RWPE2 (cell line): Measurements from ENCODE around the gene VPS35.

ENCODE experiments used
- ATAC-seq: fragments of 200-7000 bp; cut with Tn5 transposase; 3 replicates; pipeline ENCODE4 v1.9.1; 2021; ENCODE audit warnings: low read depth
- DNase-seq: peaks from one replicate; pipeline ENCODE4 v3.0.0-alpha.2; 2020; ENCODE audit warnings: low spot score
- H3K27ac ChIP-seq: fragments of 450-650 bp; 2 replicates; pipeline ENCODE4 v1.5.1; 2017; ENCODE audit warnings: mild to moderate bottlenecking; ENCODE audit not compliant: poor library complexity, severe bottlenecking
- H3K27me3 ChIP-seq: fragments of 250-450 bp; sonication (Bioruptor Pico); 2 replicates; pipeline ENCODE4 v1.5.1; 2021; ENCODE audit warnings: mild to moderate bottlenecking, moderate library complexity; ENCODE audit not compliant: insufficient read depth, poor library complexity, severe bottlenecking
- H3K36me3 ChIP-seq: fragments of 250-450 bp; sonication (Bioruptor Pico); 2 replicates; pipeline ENCODE4 v1.5.1; 2020; ENCODE audit warnings: low read depth, mild to moderate bottlenecking, moderate library complexity
- H3K4me1 ChIP-seq: fragments of 250-450 bp; sonication (Bioruptor Pico); 2 replicates; pipeline ENCODE4 v1.5.1; 2021; ENCODE audit warnings: mild to moderate bottlenecking, moderate library complexity; ENCODE audit not compliant: insufficient read depth, poor library complexity, severe bottlenecking
- H3K4me3 ChIP-seq: fragments of 250-450 bp; sonication (Bioruptor Pico); 2 replicates; pipeline ENCODE4 v1.5.1; 2021; ENCODE audit warnings: mild to moderate bottlenecking, moderate library complexity; ENCODE audit not compliant: severe bottlenecking
- H3K9me3 ChIP-seq: fragments of 250-450 bp; sonication (Bioruptor Pico); 2 replicates; pipeline ENCODE4 v1.5.1; 2021; ENCODE audit warnings: mild to moderate bottlenecking, moderate library complexity; ENCODE audit not compliant: severe bottlenecking
- TF ChIP-seq, protein P1 (sequence below): fragments of 450-650 bp; IDR thresholded peaks from one replicate; pipeline ENCODE4 v1.5.1; 2017; ENCODE audit warnings: mild to moderate bottlenecking, moderate library complexity; ENCODE audit not compliant: poor library complexity, severe bottlenecking

The VPS35 gene

DNA sequence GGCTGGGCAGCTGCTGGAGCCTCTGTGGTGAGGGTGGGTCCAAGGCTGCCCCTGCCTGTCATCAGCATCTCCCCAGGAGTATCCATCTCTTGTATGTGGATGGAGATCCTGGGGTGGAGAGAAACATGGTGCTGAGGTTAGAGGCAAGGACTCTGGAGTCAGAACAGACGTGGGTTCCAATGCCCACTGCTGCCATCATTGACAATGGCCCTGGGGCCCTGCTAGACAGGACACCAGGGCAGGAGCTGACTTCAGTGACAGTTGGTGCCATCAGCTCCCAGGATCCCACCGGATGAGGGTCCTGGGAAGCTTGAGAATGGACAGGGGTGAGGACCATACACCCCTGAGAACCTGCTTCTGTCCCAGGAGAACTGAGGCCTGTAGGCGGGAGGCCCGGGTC lies 43.6 kb upstream of the VPS35 start:
- Histone ChIP-seq H3K27ac (no peak overlapping the region), H3K27me3 (no peaks in the 10 kb centered on the region), H3K9me3 (no peaks in the 10 kb centered on the region), H3K4me1 (no peaks in the 10 kb centered on the region), H3K36me3 (no peaks in the 10 kb centered on the region), H3K4me3 (no peak overlapping the region)
- TF ChIP-seq, protein P1, sequence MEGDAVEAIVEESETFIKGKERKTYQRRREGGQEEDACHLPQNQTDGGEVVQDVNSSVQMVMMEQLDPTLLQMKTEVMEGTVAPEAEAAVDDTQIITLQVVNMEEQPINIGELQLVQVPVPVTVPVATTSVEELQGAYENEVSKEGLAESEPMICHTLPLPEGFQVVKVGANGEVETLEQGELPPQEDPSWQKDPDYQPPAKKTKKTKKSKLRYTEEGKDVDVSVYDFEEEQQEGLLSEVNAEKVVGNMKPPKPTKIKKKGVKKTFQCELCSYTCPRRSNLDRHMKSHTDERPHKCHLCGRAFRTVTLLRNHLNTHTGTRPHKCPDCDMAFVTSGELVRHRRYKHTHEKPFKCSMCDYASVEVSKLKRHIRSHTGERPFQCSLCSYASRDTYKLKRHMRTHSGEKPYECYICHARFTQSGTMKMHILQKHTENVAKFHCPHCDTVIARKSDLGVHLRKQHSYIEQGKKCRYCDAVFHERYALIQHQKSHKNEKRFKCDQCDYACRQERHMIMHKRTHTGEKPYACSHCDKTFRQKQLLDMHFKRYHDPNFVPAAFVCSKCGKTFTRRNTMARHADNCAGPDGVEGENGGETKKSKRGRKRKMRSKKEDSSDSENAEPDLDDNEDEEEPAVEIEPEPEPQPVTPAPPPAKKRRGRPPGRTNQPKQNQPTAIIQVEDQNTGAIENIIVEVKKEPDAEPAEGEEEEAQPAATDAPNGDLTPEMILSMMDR, result no peak
- DNase-seq (no peak), ATAC-seq (no peak; the same call in 2 of the 3 replicates)

- H3K4me3 ChIP-seq, result no peak overlapping the region
These were observed 42.9 kb upstream of the VPS35 start for GRCh38 chr16:46731691-46732555.

GRCh38 chr16:46730801-46731690 lies 42.1 kb upstream of the VPS35 start:
- Histone ChIP-seq H3K27ac (no peak overlapping the region), H3K36me3 (no peaks in the 10 kb centered on the region), H3K4me3 (no peak overlapping the region), H3K4me1 (no peaks in the 10 kb centered on the region), H3K27me3 (no peaks in the 10 kb centered on the region), H3K9me3 (no peaks in the 10 kb centered on the region)
- TF ChIP-seq, protein P1, result no peak
- DNase-seq (no peak), ATAC-seq (no peak)

More at GRCh38 chr16:46731691-46732555, 42.9 kb upstream of the VPS35 start:
- DNase-seq (no peak), ATAC-seq (no peak)
- no peak overlapping the region for H3K27ac ChIP-seq
- no peaks in the 10 kb centered on the region for H3K9me3 ChIP-seq
- no peaks in the 10 kb centered on the region for H3K27me3 ChIP-seq
- H3K4me1 ChIP-seq, result no peaks in the 10 kb centered on the region
- TF ChIP-seq, protein P1, result no peak
- no peaks in the 10 kb centered on the region for H3K36me3 ChIP-seq

DNA sequence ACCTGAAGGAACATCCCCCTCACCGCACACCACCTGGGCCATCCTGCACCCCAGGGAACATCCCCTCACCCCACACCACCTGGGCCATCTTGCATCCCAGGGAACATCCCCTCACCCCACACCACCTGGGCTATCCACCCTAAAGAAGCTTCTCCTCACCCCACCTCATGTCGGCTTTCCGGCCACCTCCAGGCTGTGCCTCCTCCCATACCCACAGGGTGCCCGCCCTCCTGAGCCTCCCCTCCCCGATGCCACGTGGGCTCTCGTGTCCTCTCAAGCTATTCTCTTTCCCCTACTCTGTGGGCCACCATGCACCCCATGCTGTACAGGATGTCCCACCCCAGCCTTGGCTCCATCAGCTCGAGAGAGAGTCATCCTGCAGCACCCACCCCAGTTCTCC lies 41.1 kb upstream of the VPS35 start:
- Histone ChIP-seq H3K27me3 (no peaks in the 10 kb centered on the region), H3K4me1 (no peaks in the 10 kb centered on the region), H3K36me3 (no peaks in the 10 kb centered on the region), H3K4me3 (no peak overlapping the region), H3K9me3 (no peaks in the 10 kb centered on the region), H3K27ac (no peak overlapping the region)
- DNase-seq (no peak), ATAC-seq (no peak)
- TF ChIP-seq, protein P1, result no peak
